Measurements from ENCODE around the gene SPRING1. TPM values are rescaled to one million over a fixed set of nuclear protein-coding genes. Genes with fewer than 3 reads are reported as not detected.

The SPRING1 gene
- total and polyA plus RNA-seq, 2 of the 13 experiments (the other 11 are each of a cell fraction or from before 2014, with no cell fraction given), result 20.0 to 51.8 TPM

DNA sequence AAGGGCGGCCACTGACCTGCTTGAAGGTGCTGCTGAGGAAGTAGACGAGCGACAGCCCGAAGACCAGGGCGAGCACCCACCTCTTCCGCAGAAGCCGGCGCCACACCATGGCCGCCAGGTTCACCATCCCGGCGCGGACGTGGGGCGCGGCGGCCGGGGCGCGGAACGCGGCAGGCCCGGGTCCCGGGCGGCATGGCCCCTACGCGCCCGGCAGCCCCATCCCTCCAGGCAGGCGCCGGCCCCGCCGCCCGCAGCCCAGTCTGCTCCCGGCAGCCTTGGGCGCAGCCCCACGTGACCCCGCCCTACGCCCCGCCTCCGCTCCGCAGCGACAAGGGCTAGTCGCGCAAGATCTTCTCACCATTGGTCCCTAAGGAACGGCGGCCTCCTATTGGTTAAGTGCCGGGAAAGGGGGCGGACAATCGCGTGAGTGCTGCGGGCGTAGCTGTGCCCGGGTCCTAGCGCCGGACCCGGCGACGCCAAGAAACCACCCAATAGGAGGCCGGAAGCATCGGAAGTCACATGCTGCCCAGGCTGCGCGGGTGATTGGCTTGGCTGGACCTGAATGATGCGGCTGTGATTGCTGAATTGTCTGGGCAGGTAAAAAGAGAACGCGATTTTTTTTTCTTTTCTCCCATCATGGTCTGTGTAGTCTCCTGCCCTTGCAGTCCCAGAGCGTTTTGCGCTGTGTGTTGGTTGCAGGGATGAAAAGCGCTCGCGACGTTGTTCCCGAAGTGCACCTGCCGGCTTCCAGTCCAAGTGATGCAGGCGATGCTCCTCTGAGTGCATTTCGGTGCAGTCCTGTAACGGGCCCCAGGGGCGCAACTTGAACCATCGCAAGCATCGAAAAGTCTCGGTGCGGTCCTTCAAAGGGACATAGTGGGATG, at the start of gene SPRING1, which contains the start of gene RNFT2 (continued):
- TF ChIP-seq MAF1 (CRISPR knock-in tag; IDR thresholded peaks at IDR 0.05; ENCODE audit: borderline replicate concordance), result peak; percentile 58; the same call in 1 of the 2 replicates
- TF ChIP-seq ZNF883 (CRISPR knock-in tag; IDR thresholded peaks at IDR 0.05; ENCODE audit: not compliant biosample characterization), result no peak
- peak; percentile 91; the same call in 1 of the 2 replicates for TF ChIP-seq HDAC1 (CRISPR knock-in tag; IDR thresholded peaks at IDR 0.05)
- no peak for TF ChIP-seq SAFB2 (CRISPR knock-in tag; IDR thresholded peaks at IDR 0.05; ENCODE audit: borderline replicate concordance, low read depth)
- peak; percentile 89 for TF ChIP-seq GATAD1 (CRISPR knock-in tag; IDR thresholded peaks at IDR 0.05)
- TF ChIP-seq, protein P1, sequence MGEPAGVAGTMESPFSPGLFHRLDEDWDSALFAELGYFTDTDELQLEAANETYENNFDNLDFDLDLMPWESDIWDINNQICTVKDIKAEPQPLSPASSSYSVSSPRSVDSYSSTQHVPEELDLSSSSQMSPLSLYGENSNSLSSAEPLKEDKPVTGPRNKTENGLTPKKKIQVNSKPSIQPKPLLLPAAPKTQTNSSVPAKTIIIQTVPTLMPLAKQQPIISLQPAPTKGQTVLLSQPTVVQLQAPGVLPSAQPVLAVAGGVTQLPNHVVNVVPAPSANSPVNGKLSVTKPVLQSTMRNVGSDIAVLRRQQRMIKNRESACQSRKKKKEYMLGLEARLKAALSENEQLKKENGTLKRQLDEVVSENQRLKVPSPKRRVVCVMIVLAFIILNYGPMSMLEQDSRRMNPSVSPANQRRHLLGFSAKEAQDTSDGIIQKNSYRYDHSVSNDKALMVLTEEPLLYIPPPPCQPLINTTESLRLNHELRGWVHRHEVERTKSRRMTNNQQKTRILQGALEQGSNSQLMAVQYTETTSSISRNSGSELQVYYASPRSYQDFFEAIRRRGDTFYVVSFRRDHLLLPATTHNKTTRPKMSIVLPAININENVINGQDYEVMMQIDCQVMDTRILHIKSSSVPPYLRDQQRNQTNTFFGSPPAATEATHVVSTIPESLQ (CRISPR knock-in tag; conservative IDR thresholded peaks at IDR 0.05), result no peak
- TF ChIP-seq MEF2D (CRISPR knock-in tag; IDR thresholded peaks at IDR 0.05), result no peak
- TF ChIP-seq, protein P2, sequence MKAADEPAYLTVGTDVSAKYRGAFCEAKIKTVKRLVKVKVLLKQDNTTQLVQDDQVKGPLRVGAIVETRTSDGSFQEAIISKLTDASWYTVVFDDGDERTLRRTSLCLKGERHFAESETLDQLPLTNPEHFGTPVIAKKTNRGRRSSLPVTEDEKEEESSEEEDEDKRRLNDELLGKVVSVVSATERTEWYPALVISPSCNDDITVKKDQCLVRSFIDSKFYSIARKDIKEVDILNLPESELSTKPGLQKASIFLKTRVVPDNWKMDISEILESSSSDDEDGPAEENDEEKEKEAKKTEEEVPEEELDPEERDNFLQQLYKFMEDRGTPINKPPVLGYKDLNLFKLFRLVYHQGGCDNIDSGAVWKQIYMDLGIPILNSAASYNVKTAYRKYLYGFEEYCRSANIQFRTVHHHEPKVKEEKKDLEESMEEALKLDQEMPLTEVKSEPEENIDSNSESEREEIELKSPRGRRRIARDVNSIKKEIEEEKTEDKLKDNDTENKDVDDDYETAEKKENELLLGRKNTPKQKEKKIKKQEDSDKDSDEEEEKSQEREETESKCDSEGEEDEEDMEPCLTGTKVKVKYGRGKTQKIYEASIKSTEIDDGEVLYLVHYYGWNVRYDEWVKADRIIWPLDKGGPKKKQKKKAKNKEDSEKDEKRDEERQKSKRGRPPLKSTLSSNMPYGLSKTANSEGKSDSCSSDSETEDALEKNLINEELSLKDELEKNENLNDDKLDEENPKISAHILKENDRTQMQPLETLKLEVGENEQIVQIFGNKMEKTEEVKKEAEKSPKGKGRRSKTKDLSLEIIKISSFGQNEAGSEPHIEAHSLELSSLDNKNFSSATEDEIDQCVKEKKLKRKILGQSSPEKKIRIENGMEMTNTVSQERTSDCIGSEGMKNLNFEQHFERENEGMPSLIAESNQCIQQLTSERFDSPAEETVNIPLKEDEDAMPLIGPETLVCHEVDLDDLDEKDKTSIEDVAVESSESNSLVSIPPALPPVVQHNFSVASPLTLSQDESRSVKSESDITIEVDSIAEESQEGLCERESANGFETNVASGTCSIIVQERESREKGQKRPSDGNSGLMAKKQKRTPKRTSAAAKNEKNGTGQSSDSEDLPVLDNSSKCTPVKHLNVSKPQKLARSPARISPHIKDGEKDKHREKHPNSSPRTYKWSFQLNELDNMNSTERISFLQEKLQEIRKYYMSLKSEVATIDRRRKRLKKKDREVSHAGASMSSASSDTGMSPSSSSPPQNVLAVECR (CRISPR knock-in tag; IDR thresholded peaks at IDR 0.05; ENCODE audit: borderline replicate concordance), result peak; percentile 84; the same call in 1 of the 2 replicates
- TF ChIP-seq ZBTB20 (CRISPR knock-in tag; IDR thresholded peaks at IDR 0.05; ENCODE audit: borderline replicate concordance, low read depth), result no peak
- TF ChIP-seq ZNF556 (CRISPR knock-in tag; IDR thresholded peaks at IDR 0.05; ENCODE audit: borderline replicate concordance), result peak; percentile 74; the same call in 1 of the 2 replicates
- TF ChIP-seq, protein P3, sequence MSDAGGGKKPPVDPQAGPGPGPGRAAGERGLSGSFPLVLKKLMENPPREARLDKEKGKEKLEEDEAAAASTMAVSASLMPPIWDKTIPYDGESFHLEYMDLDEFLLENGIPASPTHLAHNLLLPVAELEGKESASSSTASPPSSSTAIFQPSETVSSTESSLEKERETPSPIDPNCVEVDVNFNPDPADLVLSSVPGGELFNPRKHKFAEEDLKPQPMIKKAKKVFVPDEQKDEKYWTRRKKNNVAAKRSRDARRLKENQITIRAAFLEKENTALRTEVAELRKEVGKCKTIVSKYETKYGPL (CRISPR knock-in tag; IDR thresholded peaks at IDR 0.05), result no peak
- TF ChIP-seq, protein P4, sequence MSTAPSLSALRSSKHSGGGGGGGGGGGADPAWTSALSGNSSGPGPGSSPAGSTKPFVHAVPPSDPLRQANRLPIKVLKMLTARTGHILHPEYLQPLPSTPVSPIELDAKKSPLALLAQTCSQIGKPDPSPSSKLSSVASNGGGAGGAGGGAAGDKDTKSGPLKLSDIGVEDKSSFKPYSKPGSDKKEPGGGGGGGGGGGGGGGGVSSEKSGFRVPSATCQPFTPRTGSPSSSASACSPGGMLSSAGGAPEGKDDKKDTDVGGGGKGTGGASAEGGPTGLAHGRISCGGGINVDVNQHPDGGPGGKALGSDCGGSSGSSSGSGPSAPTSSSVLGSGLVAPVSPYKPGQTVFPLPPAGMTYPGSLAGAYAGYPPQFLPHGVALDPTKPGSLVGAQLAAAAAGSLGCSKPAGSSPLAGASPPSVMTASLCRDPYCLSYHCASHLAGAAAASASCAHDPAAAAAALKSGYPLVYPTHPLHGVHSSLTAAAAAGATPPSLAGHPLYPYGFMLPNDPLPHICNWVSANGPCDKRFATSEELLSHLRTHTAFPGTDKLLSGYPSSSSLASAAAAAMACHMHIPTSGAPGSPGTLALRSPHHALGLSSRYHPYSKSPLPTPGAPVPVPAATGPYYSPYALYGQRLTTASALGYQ (CRISPR knock-in tag; IDR thresholded peaks at IDR 0.05), result peak; percentile 38; the same call in 1 of the 2 replicates
- TF ChIP-seq, protein P5, sequence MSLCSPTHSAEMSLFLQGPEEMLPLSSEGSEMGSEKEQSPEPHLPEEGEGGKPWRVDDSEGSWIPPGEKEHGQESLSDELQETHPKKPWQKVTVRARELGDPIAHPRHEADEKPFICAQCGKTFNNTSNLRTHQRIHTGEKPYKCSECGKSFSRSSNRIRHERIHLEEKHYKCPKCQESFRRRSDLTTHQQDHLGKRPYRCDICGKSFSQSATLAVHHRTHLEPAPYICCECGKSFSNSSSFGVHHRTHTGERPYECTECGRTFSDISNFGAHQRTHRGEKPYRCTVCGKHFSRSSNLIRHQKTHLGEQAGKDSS (CRISPR knock-in tag; IDR thresholded peaks at IDR 0.05; ENCODE audit: borderline replicate concordance, low read depth), result 0 out of 2 replicates have a peak, but pooled peaks have one; percentile 64
- TF ChIP-seq, protein P6, sequence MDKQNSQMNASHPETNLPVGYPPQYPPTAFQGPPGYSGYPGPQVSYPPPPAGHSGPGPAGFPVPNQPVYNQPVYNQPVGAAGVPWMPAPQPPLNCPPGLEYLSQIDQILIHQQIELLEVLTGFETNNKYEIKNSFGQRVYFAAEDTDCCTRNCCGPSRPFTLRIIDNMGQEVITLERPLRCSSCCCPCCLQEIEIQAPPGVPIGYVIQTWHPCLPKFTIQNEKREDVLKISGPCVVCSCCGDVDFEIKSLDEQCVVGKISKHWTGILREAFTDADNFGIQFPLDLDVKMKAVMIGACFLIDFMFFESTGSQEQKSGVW (CRISPR knock-in tag; IDR thresholded peaks at IDR 0.05; ENCODE audit: borderline replicate concordance), result no peak

All from HepG2 (cell line).